Activated CD4-positive, alpha-beta T cell treated with anti-CD3 and anti-CD28 coated beads, Interleukin-2, Interleukin-4, amounts not matched to agents 100 ng/mL and 50 ng/mL, durations not matched to agents 16 hours and 8 hours (primary cell): ENCODE measurements around the gene ARHGAP44.
"Not testable (repeated sequence)": the region's sequence is repeated elsewhere in the genome, so short reads cannot be mapped to it uniquely, and the experiment has no call there.

ENCODE experiments used
- DNase-seq: peaks from one replicate; pipeline ENCODE4 v3.0.0-alpha.2; 2020; ENCODE audit warnings: low spot score

Gene ARHGAP44

DNA sequence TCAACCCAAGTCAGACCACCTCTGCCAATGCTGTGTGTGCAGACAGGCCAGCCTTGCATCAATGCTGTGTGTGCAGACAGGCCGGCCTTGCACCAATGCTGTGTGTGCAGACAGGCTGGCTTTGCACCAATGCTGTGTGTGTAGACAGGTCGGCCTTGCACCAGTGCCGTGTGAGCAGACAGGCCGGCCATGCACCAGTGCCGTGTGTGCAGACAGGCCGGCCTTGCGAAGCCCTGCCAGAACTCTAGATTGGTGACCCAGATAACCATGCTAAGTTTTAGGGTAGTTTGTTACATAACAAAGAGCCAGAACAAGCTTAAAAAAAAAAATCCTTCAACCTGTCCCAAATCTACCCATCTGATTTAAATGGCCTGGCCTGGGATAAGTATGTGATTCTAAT, 174.2 kb downstream of the ARHGAP44 start:
- DNase-seq: no peak

- DNase-seq: no peak
These were observed 174.9 kb downstream of the ARHGAP44 start for GRCh38 chr17:12964162-12964561.

GRCh38 chr17:12964840-12965239, 175.5 kb downstream of the ARHGAP44 start:
- DNase-seq: no peak

DNA sequence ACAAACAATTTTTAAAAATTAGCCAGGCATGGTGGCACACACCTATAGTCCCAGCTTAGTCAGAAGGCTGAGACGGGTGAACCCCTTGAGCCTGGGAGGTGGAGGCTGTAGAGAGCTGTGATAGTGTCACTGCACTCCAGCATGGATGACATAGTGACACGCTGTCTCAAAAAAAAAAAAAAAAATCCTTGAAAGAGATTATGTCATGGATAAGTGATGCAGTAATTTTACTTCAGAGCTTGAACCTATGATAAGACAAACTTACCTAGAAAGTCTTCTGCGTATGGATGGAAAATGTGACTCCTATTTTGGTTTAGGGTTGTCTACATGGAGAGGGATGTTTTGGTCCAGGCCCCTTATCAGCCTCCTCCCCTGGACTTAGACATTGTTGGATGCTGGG, 176.7 kb downstream of the ARHGAP44 start:
- DNase-seq: no peak

GRCh38 chr17:12966413-12966812, 177.1 kb downstream of the ARHGAP44 start:
- DNase-seq: no peak

- no peak for DNase-seq
These were observed 178.7 kb downstream of the ARHGAP44 start for GRCh38 chr17:12967962-12968361.

DNA sequence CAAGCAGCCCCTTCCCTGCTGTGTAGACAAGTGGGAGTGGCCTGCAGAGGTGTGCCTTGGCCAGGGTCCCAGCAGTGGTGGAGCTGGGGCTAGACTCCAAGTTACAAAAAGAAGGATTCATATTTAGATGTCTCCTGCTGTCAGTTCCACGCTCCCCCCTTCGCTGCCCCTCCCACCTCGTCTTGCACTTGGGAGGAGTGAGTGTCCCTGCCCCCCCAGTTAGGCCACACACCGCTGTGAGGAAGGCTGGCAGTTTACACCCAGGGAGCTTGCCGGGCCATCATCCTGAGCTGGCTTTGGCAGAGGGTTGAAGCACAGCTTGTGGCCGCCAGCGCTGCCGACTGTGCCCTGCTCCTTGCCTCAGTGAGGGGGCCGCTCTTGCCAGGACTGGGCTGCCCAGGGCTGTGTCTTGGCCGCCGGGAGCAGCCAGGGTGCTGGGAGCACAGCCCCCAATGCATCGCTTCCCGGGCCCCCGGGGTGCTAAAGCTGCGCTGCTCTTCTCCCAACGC, 184.3 kb downstream of the ARHGAP44 start:
- no peak for DNase-seq

GRCh38 chr17:12974005-12974531, 184.8 kb downstream of the ARHGAP44 start:
- no peak for DNase-seq

DNA sequence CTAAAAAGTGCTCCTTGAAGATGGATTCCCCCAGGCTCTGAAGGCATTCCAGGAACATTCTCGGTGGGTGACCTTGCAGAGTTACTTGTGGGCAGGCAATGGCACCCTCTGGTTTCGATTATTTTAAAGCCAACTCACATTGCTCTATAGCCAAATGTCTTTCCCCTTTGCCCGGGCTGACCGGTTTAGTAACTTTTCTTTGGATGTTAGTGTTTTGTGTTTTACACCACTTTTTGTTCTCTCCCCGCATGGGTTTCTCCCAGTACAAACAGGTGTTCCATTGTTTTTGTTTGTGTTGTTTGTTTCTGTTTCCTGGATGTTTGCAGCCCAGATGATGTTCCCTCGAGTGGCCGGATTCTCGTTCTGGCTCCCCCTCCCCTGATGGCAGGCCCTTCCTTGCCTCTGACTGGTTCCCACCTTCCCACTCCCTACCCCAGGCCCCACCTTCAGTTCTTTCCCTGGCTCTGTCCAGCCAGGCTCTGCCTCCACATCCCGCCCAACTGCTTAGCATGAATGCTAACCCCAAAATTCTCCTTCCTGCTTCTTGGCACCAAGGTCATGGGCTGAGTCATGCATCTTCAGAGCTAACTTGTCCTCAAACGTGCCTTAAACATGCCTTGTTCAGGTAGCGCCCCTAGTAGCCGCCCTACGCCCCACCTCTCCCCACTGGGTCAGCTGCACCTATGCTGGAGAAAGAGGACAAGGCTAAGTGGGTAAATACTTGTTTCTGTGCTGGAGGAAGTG, 187.9 kb downstream of the ARHGAP44 start:
- no peak for DNase-seq

- DNase-seq: not testable (repeated sequence)
These were observed 189.5 kb downstream of the ARHGAP44 start for GRCh38 chr17:12978787-12979186.

- DNase-seq: no peak
These were observed 189.9 kb downstream of the ARHGAP44 start for GRCh38 chr17:12979246-12979645.

DNA sequence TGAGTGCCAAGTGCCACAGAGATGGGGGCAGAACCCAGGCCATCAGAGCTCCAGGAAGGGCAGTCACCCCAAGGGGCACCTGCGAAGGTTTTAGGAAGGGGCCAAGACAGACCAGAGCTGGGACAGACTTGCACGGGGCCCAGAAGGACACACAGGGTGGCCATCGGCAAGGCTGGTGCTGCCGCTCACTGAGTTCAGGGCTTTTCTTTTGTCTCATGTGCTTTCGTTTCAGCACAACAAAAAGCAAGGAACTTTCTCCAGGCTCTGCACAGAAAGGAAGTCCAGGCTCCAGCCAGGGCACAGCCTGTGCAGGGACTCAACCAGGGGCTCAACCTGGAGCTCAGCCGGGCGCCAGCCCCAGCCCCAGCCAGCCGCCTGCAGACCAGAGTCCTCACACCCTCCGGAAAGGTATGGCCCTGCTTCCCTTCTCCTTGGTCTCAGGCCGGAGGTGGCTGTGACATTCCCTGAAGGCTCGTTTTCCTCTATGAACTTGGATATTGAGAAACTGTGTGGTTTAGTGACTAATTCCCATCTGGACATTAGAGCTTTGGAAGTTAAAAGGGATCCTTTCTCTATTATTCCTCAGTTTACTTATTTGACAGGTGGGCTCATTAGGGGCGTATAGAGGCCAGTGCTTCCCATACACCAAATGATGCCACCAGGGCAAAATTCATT, 190.7 kb downstream of the ARHGAP44 start:
- no peak for DNase-seq

DNA sequence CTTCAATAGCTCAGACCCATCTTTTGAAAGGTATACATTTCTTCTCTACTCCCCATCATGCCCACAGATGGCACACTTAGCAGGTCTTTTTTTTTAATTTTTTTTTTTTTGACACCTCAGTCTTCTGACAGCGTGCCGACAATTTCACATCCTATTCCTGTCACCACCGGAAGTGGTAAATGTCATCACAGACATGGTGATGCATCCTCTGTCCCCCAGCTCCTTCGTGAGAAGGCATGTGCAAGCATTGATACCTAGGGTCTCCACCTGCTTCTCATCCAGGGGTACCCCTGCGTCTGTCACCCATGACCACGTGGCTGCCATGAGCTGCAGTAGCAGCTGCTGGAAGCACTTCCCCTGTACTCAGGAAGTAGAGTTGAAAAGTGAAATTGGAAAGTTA, 192.9 kb downstream of the ARHGAP44 start:
- no peak for DNase-seq

GRCh38 chr17:12983991-12984884, 194.9 kb downstream of the ARHGAP44 start:
- DNase-seq: no peak

- no peak for DNase-seq
These were observed 196.4 kb downstream of the ARHGAP44 start for GRCh38 chr17:12985431-12986293.

GRCh38 chr17:12987120-12987519, 197.8 kb downstream of the ARHGAP44 start:
- DNase-seq: no peak

GRCh38 chr17:12990041-12990808, 200.9 kb downstream of the ARHGAP44 start:
- no peak for DNase-seq

DNA sequence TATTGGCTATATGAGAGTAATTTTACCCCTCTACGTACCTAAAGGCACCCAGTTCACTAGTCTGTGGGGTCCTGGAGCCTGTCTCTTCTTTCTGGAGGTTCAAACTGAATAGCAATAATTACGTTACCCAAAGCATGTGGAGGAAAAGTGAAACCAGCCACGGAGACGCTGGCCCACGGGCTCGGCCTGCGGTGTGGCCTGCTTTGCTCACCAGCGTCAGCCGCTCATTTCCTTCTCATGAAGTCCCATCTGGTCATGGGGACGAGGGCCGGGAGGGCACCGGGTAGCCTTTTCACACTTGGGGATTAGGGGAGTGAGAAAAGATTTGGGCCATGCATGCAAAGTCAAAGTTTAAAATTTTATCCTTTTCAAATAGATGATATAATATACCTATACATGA, 201.6 kb downstream of the ARHGAP44 start:
- no peak for DNase-seq

- DNase-seq: no peak
These were observed 203.4 kb downstream of the ARHGAP44 start for GRCh38 chr17:12992676-12993075.

GRCh38 chr17:12993631-12994030, 204.3 kb downstream of the ARHGAP44 start:
- DNase-seq: no peak
